Breast epithelium (tissue), 4 donors: ENCODE data around the gene GOLGA8O. TPM values are rescaled to one million over a fixed set of nuclear protein-coding genes. Genes with fewer than 3 reads are reported as not detected.
"Not testable (repeated sequence)": the region's sequence is repeated elsewhere in the genome, so short reads cannot be mapped to it uniquely, and the experiment has no call there.

Experiments used
- DNase-seq, 2 donors: peaks; one replicate each; pipeline ENCODE4 v3.0.0-alpha.2; 2019; ENCODE audit warnings: low spot score in 2 of 2
- H3K27ac ChIP-seq, 2 donors: fragments of 200-600 bp; sonication (generic) in 1 of 2; one replicate each; pipeline ENCODE4 v1.5.1; 2016 to 2019; ENCODE audit warnings: mild to moderate bottlenecking in 1 of 2
- H3K27me3 ChIP-seq, 2 donors: fragments of 200-600 bp; sonication (generic) in 1 of 2; one replicate each; pipeline versions ENCODE4 v1.5.1 to v1.6.0; 2017 to 2019; ENCODE audit warnings: control low read depth in 1 of 2, mild to moderate bottlenecking in 1 of 2
- H3K36me3 ChIP-seq: fragments of 200-600 bp; one replicate; pipeline ENCODE4 v1.5.1; 2019
- H3K4me1 ChIP-seq, 2 donors: fragments of 200-600 bp; sonication (generic); one replicate each; pipeline ENCODE4 v1.5.1; 2016 to 2019; ENCODE audit warnings: control low read depth in 1 of 2
- H3K4me3 ChIP-seq, 3 donors: fragments of 200-600 bp; sonication (generic); 1 replicate in 2 of 3; 2 replicates in 1 of 3; pipeline ENCODE4 v1.5.1; 2016 to 2019; ENCODE audit warnings: mild to moderate bottlenecking in 3 of 3, moderate library complexity in 2 of 3
- H3K9me3 ChIP-seq, 2 donors: fragments of 200-600 bp; sonication (generic) in 1 of 2; one replicate each; pipeline ENCODE4 v1.5.1; 2016 to 2019; ENCODE audit warnings: control low read depth in 1 of 2
- intact Hi-C: fragments of 100-400 bp; cut with DNase I; formaldehyde crosslinking; loops from one replicate; pipeline ENCODE4 v1.15.1; 2023; ENCODE audit warnings: low total_unique reads
- total RNA-seq, 3 donors: library from RNA; depleted of rRNA; stranded (reverse); fragments of >200 nt; gene quantifications; one replicate each; pipeline ENCODE4 v1.1.0, GENCODE V29; 2016

GOLGA8O gene
- 1 to 10 TPM in 1 of 3 donors, under 1 TPM in 1, not detected in 1; 0.33 to 1.1 TPM for total RNA-seq

DNA sequence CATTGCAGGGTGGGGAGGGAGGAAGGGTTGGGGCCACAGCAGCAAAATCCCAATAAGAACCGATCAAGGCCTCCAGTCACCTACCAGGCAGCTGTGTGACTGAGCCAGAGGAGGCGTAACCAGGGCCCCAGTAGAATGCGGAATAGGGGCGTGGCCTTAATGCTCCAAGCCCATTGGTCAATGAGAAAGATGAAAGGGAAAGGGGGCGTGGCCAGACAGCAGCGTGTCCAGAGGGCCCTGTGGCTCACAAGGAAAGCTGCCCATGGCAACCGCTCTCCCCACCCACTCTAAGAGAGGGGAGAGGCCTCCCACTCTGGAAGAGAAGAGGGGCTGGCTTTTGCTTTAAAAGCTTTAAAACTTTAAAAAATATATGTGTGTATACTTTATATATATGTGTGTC lies at the start of gene GOLGA8O:
GOLGA8O (minus strand) TSS at position 101 of the 400 bp plus-strand sequence; CDS start at position 3, 98 bp downstream.
- intact Hi-C loops, H3K4me3 ChIP-seq, H3K9me3 ChIP-seq, H3K4me1 ChIP-seq, H3K27me3 ChIP-seq, DNase-seq, H3K27ac ChIP-seq, H3K36me3 ChIP-seq: not testable (repeated sequence)

GRCh38 chr15:32504152-32504811 lies 48.8 kb upstream of the GOLGA8O start:
- H3K27ac ChIP-seq, H3K27me3 ChIP-seq, intact Hi-C loops, H3K36me3 ChIP-seq, H3K9me3 ChIP-seq, H3K4me3 ChIP-seq, DNase-seq, H3K4me1 ChIP-seq: not testable (repeated sequence)

DNA sequence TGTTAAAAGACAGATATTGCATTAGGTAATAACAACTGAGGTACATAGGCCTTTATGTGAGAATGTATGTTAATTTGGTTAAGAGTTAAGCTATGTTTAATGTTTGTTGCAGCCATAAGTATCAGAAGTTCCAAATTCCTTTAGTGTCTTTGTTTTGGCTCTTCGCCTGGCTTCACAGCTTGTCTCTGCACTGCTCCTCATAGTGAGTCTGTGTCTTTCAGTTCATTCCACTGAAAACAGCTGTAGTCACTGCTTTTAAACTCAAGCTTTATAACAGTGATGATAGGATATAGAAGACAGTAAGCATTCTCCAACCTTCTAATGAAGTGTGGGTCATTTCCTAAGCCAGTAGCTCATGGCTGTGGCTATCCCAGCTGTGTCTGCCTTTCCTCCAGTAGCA lies 47.5 kb upstream of the GOLGA8O start:
- H3K9me3 ChIP-seq, H3K4me1 ChIP-seq, H3K4me3 ChIP-seq, H3K27ac ChIP-seq, H3K27me3 ChIP-seq, intact Hi-C loops, H3K36me3 ChIP-seq, DNase-seq: not testable (repeated sequence)

- H3K9me3 ChIP-seq, H3K36me3 ChIP-seq, H3K4me1 ChIP-seq, H3K27me3 ChIP-seq, H3K4me3 ChIP-seq, intact Hi-C loops, DNase-seq, H3K27ac ChIP-seq: not testable (repeated sequence)
These were observed 37.3 kb upstream of the GOLGA8O start for GRCh38 chr15:32492768-32493167.

DNA sequence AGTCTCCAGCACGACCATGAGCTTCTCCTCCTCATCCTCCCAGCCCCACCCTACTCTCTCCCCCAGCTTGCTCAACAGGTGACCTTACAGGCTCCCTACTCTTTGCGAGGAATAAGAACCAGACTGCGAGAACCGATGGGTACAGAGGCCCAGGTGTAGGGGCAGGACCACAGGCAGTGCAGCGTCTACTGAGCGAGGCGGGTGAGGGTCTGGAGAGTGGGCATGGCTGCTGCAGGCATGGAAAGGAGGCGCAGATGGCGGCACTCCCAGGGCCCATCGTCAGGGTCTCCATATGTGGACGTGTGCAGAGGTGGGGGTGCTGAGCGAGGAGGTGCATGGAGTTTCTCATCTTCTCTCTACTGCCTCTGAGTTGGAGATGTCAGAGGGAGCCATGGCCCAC lies 31.0 kb upstream of the GOLGA8O start:
- intact Hi-C loops, H3K9me3 ChIP-seq, DNase-seq, H3K27ac ChIP-seq, H3K36me3 ChIP-seq, H3K27me3 ChIP-seq, H3K4me1 ChIP-seq, H3K4me3 ChIP-seq: not testable (repeated sequence)

GRCh38 chr15:32483377-32483776 lies 27.9 kb upstream of the GOLGA8O start:
- not testable (repeated sequence) for DNase-seq

DNA sequence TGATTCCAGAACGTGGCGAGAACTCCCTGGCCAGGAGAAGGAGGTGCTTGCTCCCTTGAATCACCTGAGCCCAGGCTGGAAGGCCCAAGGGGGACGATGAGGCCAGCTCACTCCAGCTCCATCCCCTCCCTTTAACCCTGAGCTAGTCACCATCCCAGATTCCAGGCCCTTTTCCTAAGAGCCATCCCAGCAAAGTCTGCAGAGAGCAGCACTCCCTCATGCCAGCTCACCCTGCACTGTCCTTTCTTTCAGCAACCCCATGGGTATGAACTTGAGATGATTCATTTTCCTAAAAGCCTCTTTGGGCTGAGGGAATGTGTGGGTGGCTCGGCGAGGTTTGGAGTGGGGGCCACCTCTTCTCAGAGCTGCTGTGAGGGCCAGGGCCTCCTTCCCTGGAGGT lies 26.2 kb upstream of the GOLGA8O start:
- H3K4me3 ChIP-seq, H3K27me3 ChIP-seq, H3K9me3 ChIP-seq, H3K4me1 ChIP-seq, H3K27ac ChIP-seq, intact Hi-C loops, H3K36me3 ChIP-seq, DNase-seq: not testable (repeated sequence)

More at GRCh38 chr15:32483377-32483776, 27.9 kb upstream of the GOLGA8O start:
- H3K36me3 ChIP-seq, H3K4me1 ChIP-seq, intact Hi-C loops, H3K27ac ChIP-seq, H3K27me3 ChIP-seq, H3K4me3 ChIP-seq, H3K9me3 ChIP-seq: not testable (repeated sequence)

GRCh38 chr15:32468076-32468475 lies 12.6 kb upstream of the GOLGA8O start:
- intact Hi-C loops, H3K36me3 ChIP-seq, H3K27ac ChIP-seq, H3K27me3 ChIP-seq, H3K4me1 ChIP-seq, H3K4me3 ChIP-seq, H3K9me3 ChIP-seq: not testable (repeated sequence)
- DNase-seq = peak in 1 of 2 donors; percentile 14

DNA sequence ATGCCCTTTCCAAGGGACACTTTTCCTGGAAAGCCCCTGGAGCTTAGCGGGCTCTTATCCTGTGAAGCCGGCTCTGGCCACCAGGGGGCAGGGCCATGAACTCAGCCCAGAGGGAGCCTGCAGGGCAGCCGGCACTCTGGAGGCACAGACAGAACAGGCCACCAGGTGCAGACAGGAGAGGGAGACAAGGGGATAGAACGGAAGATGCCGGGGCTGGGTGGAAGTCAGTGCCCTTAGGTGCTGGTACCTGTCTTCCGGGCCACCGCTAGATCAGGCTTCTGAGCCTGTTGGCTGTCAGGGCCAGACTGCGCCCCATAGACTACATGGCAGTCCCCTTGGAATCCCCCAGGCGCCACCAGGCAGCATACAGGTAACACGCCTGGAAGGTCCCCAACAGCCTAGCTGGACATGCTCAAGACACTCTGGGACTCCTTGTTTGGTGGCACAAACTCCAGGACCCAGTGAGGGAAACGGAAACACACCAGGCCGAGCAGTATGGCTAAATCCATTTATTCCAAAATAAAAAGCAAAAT lies 14.9 kb downstream of the GOLGA8O start:
- intact Hi-C loops = not testable (repeated sequence)

DNA sequence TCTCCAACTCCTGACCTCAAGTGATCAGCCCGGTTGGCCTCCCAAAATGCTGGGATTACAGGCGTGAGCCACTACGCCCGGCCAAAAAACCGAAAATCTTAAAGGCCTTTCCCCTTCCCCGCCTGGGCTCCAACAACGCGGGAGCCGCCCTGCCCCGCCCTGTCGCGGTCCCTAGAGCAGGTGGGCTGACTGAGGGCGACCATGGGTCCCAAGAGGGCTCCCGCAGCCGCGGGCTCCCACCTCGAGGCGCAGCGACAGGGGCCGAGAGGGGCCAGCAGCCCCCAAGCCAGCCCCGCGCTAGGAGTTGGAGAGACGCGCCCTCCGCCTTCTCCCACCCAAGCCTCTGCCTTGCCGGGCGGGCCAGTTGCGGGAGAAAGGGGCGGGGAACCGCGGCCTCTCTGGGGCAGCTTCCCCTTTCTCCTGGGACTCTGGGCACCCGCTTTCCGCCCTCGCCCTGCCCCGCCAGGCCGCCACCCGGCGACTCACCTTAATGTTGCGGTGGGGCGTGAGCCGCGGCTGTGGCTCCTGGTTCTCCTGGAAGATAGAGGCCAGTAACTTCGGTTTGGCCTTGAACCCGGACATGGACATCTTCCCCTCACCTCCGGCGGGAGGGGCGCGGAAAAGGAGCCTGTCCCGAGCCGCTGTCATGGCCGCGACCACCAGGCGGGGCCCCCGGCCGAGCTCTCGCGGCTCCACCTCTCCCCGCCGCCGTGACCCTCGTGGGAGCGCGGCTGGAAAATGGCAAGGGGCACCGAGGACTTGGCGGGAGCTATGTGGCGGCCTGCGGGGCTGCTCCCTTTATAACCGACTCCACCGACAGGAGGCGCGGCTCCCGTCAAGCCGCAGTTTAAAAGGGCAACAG lies 21.1 kb downstream of the GOLGA8O start:
- H3K36me3 ChIP-seq, H3K4me3 ChIP-seq, DNase-seq, H3K4me1 ChIP-seq, H3K27ac ChIP-seq, intact Hi-C loops, H3K27me3 ChIP-seq, H3K9me3 ChIP-seq: not testable (repeated sequence)

More for the DNA sequence above, 14.9 kb downstream of the GOLGA8O start:
- H3K27ac ChIP-seq, H3K27me3 ChIP-seq, DNase-seq, H3K4me3 ChIP-seq, H3K36me3 ChIP-seq, H3K4me1 ChIP-seq, H3K9me3 ChIP-seq: not testable (repeated sequence)

- H3K4me1 ChIP-seq, H3K27ac ChIP-seq, H3K4me3 ChIP-seq, H3K27me3 ChIP-seq, intact Hi-C loops, DNase-seq, H3K36me3 ChIP-seq, H3K9me3 ChIP-seq: not testable (repeated sequence)
These were observed 27.8 kb downstream of the GOLGA8O start for GRCh38 chr15:32427635-32428034.

DNA sequence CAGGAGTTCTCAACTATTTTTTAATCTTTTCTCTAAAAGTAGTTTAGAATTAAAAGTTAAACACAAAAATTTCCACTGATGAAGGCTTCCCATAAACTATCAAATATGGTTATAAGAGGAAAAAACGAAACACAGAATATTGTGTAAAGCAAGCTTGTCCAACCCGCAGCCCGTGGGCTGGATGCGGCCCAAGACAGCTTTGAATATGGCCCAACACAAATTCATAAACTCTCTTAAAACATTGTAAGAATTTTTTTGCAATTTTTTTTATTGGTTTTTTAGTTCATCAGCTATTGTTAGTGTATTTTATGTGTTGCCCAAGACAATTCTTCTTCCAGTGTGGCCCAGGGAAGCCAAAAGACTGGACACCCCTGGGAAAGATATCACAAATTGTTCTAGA lies 28.9 kb downstream of the GOLGA8O start:
- intact Hi-C loops = not testable (repeated sequence)

GRCh38 chr15:32407903-32408302 lies 47.5 kb downstream of the GOLGA8O start:
- H3K27ac ChIP-seq, H3K27me3 ChIP-seq, H3K4me1 ChIP-seq, H3K9me3 ChIP-seq, H3K4me3 ChIP-seq, H3K36me3 ChIP-seq, intact Hi-C loops, DNase-seq: not testable (repeated sequence)

More for the DNA sequence above, 28.9 kb downstream of the GOLGA8O start:
- H3K36me3 ChIP-seq, H3K27me3 ChIP-seq, H3K4me1 ChIP-seq, H3K4me3 ChIP-seq, H3K9me3 ChIP-seq, H3K27ac ChIP-seq, DNase-seq: not testable (repeated sequence)
